Stimulated activated CD8-positive, alpha-beta memory T cell treated with anti-CD3 and anti-CD28 coated beads, Interleukin-7, amount 100 ng/mL, for 24 hours (primary cell): Measurements from ENCODE around the gene MOB3B.
A peak's percentile ranks its signal among the peaks of the same experiment; 100 is the strongest.

ENCODE experiments used
- DNase-seq: peaks from one replicate; pipeline ENCODE4 v3.0.0-alpha.2; 2020; ENCODE audit warnings: low read depth

Gene MOB3B

DNA sequence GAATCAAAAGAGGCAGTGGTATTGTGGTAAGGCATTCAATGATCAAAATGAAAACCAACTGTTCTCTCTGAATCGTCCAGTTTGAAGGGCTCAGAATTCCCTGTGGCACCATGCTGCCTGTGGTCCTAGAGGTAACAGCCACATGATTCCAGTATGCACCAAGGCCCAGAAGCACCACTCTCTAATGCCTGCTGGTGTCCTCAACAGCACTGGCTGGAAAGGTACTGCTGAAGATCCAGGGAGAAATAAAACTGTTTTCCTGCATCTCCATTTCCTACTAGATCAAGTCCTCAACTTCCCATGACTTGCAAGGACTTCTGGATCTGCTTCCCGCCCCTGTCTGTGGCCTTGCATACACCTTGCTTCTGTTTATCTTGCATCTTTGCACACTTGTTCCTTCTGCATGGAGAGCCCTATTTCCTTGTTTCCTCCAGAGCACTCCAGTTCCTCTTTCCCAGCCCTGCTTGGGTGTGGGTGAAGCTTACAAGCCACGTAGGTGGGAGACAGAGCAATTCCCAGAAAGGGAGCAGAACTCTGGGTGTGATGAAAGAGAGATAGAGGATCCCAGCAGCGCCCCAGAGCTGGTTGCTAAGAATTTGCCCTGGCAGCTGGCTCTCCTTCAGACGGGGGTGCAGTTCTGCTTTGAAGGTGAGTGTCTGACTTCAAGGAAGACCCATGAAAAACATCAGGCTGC lies 191.6 kb downstream of the MOB3B start:
- DNase-seq: no peak

DNA sequence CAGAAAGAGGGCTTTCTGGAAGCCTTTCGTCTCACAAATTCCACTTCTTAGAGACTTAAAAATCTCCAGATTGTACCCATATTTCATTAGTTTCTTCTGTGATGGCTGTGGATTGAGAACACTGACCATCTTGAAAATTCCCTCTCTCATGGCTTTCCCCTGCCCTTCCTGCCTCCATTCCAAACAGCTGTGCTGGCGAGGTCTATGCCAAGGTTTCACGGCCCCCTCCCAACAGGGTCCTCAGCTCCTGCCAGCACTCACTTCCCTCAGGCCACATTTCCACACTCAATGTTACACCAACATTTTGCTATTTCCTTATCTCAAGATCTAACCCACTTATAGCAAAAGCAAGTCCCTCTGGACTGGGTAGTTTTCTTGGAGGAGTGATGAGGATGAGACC lies 192.4 kb downstream of the MOB3B start:
- DNase-seq: no peak

DNA sequence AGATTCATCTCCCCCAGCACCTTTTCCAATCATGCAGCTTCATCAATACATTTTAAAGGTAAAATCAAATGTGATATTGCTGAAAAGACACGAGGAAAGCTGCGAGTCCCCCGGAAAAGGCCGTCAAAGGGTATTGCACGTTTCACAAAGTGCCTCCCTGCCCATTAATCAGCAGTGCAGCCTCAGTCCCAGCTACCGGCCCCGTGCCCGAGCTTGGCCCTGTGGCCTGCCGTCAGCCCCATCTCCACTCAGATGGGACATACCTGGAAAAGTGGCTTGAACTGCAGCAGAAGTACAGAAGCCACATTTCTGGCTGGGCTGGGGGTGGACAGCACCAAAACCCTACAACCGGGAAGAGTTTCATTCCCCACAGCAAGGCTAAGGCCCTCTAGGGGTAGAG lies 192.8 kb downstream of the MOB3B start:
- no peak for DNase-seq

DNA sequence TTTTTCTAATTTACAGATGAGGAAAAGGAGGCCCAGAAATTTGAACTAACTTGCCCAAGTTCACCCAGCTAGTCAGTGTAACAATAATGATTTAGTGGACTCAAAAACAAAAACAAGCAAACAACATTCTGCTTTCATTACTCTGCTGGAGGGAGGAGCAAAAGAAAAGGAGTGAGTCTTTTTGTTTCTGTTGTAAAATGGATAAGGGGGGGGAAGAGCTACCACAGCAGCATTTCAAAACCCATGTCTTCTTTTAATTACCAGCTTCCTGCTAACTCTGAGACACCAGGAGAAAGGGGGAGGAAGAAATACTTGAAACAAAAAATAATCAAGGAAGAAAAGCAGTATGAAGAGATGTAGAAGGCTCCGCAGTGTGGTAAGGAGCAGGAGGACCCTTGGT lies 193.5 kb downstream of the MOB3B start:
- no peak for DNase-seq

DNA sequence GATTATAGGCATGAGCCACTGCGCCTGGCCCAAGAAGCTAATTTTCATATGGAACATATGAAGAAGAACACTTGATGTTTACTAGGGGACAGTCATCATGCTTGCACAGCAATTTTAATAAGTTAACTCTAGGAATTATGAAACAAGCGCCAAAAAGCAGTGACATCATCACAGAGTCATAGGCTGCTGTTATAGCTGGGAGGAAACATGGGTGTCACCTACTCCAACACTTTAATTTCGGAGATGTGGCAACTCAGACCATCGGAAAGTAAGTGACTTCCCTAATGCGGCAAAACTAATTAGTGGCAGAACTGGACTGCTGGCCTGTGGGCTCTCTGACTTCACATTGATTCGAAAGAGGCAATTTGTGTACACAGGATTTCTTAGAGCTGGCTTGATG lies 194.5 kb downstream of the MOB3B start:
- no peak for DNase-seq

DNA sequence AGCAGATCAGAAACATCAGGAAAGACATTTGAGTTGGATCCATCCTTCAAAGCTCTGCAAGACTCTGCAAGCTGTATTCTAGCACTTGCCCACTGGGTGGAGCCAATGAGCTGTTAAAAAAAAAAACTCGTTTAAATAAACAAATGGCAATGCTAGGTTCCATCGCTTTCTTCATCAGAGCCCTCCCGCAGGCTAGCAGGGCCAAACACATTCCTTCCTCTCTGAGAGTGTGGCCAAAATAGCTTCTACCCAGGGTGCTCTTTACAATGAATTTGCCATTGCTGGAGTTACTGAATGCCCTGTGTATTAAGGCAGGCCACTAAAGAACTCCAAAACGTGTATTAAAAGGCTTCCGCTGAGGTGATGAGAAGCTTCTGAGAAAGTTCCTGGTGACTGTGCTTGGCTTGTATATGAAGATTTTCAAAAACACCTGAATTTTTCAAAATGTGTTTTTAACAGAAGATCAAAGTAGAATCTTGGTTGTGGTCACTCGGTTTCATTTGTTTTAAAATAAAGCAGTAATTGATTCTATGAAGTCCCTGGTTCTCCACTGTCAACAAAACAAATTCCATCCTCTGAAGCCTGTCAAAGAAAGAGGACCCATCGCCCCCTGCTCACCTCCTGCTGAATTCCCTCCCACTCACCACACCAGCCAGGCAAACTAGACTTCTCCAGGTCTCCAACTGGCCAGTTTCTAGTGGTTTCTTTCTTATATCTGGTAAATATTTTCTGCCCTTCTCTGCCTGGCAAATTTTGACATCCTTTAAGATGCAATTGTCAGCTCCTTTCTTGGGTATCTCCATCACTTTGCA lies 196.2 kb downstream of the MOB3B start:
- DNase-seq: peak; percentile 9

DNA sequence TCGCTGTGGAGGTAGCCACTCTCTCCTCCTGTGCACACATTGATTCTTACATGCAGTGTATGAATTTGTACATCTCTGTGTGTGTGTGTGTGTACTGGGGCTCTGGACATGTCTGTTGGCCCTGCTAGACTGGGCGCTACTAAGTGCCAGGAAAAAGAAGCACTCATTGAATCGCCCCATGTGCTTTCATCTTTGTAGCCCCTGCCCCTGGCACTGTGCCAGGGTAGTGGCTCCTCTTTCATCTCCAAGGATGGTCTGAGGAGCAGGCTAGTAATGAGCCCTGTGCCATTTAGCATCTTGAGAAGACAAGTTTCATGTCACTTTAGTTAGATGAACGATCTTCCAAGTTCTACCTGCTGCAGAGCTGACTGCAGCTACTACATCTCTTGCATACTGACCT lies 198.2 kb downstream of the MOB3B start:
- DNase-seq: no peak

DNA sequence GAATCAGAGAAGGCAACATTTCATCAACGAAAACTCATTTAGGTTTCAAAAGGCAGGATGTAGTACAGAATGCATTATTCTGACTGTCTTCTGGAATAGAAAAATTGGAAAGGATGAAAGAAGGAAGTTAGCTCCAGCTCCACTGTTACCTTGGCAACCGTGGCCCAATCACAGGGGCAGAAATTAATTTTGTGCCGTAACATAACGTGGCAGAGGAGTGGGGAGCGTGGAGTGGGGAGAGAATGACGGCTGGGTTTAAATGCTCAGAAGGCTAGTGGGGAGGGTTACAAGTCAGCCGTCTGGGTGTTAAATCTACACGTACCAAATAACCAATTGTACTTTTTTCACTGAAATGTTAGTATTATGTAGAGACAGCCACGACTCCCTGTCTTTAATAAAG lies 200.3 kb downstream of the MOB3B start:
- DNase-seq: no peak

DNA sequence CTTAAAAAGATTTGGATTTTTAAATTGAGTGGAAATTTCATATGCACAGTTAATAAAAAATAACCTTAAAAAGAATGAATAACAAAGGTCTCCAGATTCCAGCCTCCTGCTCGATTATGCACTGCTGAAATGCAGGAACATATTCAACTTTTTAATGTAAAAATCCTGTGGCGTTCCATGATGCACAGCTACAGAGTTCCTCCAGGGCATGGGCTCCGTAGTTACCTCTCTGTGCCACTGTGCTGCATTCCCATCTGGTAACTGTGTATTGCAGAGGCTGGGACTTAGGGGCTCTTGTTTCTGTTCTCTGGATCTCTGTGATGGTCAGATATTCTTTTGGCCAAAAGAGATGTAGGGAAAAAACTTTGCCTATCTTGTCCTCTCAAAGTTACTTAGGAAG lies 201.1 kb downstream of the MOB3B start:
- DNase-seq: no peak

DNA sequence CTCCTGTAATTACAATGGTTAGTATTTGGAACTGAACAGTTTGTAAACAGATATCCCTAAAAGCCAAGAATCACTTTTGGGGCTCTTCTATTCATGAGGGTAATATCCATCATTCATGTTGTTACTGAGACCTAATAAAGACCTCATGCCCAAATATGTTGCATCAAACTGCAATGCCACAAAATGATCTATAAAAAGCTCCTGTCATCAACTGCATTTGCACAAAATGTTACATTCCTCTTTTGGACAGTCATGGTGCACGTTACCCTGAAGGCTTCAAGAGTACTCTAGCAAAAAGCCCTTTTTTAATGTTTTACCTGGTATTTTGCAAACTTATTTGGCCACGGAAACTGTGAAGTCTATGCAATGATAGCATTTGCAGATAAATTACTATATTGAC lies 218.4 kb downstream of the MOB3B start:
- no peak for DNase-seq

DNA sequence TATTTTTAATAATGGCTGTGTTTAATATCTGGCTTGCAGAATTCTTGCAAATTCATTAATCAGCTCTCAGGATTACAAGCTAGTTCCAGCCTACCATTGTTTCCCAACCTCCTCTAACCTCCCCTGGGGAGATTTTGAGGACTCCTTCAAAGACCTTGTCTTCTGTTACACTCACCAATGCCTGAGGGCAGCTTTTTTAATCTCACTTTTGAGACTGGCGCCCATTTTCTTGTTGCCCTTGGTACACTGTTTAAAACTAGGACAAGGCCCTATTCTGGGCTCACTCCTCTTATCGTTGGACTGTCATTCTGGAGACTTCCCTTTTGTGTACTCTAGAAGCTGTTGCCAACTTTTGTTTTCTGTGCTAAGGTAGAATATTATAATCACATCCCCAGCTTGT lies 219.0 kb downstream of the MOB3B start:
- DNase-seq: no peak

DNA sequence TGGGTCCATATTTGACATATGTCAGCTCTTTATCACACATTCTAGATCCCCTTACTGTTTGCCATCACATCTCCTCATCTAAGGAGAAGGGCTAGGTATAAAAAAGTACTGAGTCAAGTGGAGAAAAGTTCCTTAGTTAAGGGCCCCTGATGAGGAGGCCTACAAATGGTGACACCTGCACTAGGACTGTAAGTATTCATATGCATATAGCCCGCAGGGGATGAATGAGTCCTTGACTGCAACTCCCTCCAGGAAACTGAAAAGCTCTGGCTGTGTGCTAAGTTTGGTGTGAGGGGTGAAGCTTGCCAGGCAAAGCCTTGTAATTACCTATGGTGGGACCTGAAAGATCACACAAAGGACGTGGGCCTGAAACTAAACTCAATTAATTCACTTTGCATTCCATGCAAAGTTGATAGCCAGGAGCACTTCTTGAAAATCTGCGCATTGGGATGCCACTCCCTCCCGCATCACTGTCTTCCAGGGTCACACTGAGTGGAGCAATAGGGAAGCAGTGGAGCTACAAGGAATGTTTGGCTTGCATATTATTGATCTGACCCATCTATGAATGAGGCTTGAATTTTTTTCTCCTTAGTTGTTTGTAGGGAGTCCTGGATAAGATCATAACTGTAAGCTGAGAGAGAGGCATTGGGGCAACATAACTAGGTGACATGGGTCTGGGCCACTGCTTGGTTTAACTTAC lies 220.8 kb downstream of the MOB3B start:
- DNase-seq: no peak

DNA sequence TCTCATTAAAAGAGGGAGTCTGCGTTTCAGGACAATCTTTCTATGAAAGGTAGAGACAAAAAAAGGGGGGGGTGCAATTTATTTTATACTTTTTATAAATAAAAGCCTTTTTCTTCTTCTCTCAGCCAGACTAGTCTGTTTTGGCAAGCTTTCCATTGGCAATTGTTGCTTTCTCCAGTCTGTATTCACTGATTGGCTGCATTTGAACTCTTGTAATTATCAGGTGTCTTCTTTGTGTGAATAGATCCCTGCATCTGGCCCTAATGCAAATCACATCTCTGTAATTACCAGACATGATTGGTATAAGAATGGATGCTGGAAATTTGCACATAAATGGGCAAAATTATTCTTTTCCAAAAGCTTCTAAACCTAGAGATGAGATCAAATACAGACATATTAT lies 225.1 kb downstream of the MOB3B start:
- no peak for DNase-seq

DNA sequence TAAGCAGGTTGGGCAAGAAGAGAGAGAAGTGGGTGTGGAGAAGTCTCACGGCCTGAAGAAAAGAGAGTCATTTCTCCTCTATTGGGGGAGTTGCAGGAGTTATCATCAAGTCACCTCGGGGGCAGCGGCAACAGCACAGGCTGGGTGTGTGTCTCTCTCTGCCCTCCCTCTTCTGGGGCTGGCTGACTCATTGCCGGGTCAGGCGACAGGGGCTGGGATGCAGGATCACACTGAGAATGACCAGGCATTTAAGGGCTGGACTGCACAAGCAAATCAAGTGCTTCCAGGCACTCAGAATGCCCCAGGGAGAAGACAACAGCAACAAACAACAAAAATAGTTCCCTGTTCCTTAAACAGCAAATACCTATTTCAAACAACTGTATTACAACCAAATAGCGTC lies 226.4 kb downstream of the MOB3B start:
- DNase-seq: no peak

DNA sequence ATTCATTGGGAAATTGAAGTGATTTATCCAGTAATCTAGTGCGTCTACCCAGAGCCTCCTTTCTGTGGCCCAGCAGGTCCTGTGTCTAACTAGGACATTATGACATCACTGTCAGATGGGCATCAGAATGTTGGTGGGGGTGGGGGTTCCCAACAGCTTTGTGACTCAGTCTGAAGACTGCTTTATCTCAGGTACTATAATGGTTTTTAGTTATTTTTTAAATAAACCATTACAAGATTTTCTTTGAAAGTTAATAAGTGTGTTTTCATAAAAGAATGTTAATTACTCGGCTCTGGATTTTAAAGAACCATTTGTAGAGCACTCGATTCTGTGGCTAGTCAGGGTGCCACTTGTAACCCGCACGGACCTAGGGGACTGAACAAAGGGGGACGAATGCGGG lies 232.6 kb downstream of the MOB3B start, which contains the start of gene EQTN:
Gene EQTN (minus strand): TSS at position 101 of the 400 bp plus-strand sequence. CDS start 95 bp downstream, at position 6.
- no peak for DNase-seq

DNA sequence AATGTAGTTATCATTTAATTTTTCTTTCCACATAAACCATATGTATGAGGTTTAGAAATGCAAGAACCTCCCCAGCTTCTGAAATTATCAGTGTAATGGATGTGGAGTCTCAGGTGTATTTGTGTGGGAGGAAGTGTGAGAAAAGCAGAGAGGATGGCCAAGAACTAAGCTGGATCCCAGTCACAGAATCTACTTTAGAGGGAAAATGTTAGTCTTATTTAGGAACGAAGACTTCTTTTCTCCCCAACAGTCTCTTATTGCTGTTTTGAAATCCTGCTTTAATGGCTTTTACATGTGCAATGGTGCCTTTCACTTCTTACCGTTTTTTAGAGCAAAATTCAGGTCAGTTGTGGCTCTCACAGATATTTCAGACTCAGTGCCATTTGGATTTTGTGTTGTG lies 235.6 kb downstream of the MOB3B start:
- DNase-seq: no peak

DNA sequence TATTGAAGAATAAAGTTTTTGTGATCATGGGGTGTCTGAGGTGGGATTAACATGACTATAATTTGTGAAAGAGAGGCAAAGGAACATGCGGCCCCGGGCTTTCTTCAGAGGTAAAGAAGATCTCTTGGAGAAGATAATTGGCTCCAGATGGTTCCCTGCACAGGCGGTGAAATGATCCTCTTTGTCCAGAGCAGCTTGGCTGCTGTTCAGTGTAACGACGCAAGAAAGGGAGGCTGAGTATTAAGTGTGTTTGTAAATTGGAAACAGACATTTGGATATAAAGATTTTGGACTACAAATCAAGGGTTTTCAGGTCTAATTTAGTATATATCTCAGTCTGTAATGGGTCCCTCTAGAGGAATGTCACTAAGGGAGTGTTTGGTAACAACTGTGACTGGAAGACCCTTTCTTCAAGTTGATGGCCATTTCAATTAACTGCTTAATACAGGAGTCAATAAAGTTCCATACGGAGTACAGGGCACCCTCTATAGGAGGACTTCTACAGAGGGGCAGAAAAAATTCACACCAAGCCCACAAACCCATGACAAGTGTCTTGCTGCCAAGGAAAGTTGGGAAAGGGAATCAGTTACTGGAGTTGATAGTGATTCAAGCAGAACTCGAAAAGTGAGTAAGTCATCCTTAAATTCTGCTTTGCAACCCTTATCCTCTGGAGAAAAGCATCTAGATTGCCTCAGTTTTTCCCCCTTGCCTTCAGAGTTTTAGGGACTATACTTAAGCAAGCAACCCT lies 236.8 kb downstream of the MOB3B start:
- no peak for DNase-seq

DNA sequence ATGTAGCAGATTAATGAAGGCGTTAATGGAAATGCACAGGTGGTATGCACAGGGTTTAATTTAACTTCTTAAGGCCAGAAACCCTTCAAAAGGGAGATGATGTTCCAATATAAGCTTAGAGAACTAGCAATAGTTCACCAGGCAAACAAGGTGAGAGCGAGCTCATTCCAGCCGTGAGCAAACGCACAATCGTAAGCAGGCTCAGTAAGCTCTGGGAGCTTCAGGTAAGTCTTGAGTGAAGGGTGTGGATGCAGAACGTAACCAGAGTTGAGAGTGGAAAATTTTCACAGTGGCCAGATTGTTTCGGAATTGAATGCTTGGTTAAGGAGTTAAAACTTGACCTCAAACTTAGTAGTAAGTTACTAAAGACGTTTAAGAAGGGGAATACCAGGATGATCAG lies 238.3 kb downstream of the MOB3B start:
- DNase-seq: no peak

DNA sequence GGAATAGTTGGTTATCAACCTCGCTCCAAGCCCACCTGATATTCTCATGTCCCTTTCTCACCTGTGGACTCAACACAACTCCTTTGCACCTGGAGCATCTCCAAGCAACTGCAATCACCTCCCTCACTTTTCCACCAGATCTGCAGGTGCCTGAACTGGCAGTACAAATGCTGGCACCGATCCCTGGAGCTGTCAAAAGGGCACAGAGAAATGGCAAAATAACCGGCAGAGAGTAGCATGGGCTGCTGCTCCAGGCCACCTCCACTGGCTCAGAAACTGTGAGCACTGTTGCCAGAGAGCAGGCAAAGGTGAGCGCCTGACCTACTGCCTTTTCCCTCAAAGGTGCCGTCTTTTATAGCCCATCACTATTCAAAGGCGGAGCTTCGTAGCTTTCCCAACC lies 247.3 kb downstream of the MOB3B start:
- DNase-seq: no peak

DNA sequence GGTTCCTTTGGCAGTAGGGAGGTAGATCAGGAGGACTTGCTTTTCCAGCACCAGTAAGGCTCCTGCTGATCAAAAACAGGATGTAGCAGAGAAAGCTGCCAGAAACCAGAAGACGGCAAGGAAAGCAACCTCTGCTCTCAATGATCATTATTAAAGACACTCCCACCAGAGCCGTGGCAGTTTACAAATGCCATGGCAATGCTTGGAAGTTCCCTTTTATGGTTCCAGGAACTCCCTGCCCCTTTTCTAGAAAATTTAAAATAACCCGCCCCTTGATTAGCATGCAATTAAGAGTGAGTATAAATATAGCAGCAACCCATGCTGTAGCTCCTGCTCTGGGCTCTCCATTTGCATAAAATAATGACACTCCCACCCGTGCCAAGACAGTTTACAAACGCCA lies 248.8 kb downstream of the MOB3B start:
- DNase-seq: no peak

DNA sequence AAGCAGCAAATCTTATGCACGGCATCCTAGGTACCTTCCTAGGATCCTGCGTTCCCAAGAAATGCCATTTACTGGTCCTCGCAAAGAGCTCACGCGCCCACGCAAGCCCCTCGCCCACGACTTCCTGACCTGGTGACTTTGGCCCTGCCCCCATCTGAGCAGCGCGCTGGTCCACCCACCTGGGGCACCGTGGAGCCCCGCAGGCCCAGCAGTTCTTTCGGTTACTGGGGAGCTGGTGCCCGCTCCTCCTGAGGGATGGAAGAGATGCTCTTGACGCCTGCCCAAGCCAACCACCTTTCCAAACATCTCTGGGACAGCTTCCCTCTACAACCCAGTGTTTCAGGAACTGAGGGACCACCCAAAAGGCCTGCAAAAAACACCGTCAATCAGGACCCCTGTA lies 249.4 kb downstream of the MOB3B start:
- DNase-seq: no peak

DNA sequence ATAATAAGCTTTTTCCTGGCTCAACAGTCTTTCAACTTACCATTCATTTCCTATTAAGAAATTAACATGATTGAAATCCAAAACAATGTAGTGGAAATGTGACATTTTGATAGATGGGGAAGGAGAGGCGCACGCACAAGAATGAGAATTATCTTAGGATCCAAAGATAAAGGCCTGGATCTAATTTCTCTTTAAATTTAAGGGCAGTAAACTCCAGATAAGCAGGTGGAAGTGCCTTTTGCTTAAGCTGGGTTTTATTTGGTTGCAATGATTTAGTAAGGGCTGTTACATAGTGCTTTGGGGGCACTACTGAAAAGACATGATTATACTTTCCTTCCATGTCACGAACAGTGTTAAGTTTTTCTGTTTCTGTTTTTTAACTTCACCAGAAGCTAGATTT lies 250.0 kb downstream of the MOB3B start:
- no peak for DNase-seq
